WTC11 (cell line): ENCODE measurements around the gene OTOA.

Experiments
- ATF3 ChIP-seq: sonication (generic); formaldehyde crosslinking; conservative IDR thresholded peaks from 2 replicates; pipeline ENCODE4 v1.8.1; 2022; ENCODE audit warnings: mild to moderate bottlenecking, missing genetic modification reagents
- CBFB ChIP-seq: sonication (generic); formaldehyde crosslinking; IDR thresholded peaks from 2 replicates; pipeline ENCODE4 v1.8.1; 2022; ENCODE audit warnings: mild to moderate bottlenecking, low read depth, missing genetic modification reagents
- CTCF ChIP-seq: fragments of 200-600 bp; IDR thresholded peaks from 2 replicates; pipeline ENCODE4 v1.8.0; 2022; ENCODE audit warnings: antibody characterized with exemption
- ELF4 ChIP-seq: sonication (generic); formaldehyde crosslinking; IDR thresholded peaks from 2 replicates; pipeline ENCODE4 v1.8.1; 2022; ENCODE audit warnings: low read depth, mild to moderate bottlenecking, moderate library complexity, missing genetic modification reagents

- TF ChIP-seq ATF3 (CRISPR knock-in tag) (no peak), CTCF (no peak), ELF4 (CRISPR knock-in tag) (no peak), CBFB (CRISPR knock-in tag) (no peak)
Observed at GRCh38 chr16:21704266-21704665, 40.5 kb downstream of the OTOA start.
